Limb (tissue), 2 donors: ENCODE results near the gene RASA1.
A peak's percentile ranks its signal among the peaks of the same experiment; 100 is the strongest.

Source experiments
- DNase-seq, 2 donors: peaks; one replicate each; pipeline ENCODE4 v3.0.0-alpha.2; 2016; ENCODE audit errors: extremely low spot score in 2 of 2

RASA1 gene

DNA sequence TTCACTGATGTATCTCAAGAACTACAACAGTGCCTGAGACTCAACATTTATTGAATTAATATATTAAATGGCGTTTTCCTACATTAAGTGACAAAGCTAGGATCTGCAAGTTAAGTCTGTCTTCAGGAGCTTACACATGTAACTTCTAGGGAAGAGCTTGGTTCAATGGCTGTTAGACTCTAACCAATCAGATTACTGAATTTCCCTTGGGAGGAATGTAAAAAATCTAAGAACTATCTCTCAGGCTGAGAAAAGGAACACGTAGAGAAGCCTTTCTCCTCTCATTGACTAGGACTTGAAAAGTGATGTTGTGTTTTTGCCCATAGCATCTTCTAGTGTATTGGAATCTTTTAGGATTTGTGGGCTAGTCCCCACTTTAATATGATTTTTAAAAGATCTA is 91.4 kb downstream of the RASA1 start:
- DNase-seq: no peak

DNA sequence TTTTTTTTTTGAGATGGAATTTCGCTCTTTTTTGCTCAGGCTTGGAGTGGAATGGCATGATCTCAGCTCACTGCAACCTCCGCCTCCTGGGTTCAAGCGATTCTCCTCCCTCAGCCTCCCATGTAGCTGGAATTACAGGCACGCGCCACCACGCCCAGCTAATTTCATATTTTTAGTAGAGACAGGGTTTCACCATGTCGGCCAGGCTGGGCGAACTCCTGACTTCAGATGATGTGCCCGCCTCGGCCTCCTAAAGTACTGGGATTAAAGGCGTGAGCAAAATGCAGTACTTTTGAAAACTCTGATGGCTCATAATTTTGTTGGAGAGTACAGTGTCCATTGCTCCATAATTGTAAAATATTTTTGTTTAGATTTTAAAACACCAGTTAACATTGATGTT is 92.4 kb downstream of the RASA1 start:
- DNase-seq: no peak

DNA sequence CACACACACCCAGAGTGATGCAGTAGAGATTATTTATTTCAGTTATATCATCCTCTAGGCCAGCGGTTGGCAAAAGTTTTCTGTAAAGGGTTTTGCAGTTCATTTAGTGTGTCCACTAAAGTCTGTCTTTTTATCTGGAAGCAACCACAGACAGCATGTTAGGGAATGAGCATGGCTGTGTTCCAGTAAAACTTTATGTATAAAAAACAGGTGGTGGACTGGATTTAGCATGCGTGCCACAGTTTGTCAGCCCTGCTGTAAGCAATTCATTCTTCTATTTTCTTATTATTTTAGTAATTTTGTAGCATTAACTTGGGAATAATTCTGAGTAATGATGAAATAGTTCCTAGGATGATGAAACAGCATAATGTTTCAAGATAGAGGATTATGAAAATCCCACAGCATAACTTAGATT is 93.4 kb downstream of the RASA1 start:
- DNase-seq: no peak

DNA sequence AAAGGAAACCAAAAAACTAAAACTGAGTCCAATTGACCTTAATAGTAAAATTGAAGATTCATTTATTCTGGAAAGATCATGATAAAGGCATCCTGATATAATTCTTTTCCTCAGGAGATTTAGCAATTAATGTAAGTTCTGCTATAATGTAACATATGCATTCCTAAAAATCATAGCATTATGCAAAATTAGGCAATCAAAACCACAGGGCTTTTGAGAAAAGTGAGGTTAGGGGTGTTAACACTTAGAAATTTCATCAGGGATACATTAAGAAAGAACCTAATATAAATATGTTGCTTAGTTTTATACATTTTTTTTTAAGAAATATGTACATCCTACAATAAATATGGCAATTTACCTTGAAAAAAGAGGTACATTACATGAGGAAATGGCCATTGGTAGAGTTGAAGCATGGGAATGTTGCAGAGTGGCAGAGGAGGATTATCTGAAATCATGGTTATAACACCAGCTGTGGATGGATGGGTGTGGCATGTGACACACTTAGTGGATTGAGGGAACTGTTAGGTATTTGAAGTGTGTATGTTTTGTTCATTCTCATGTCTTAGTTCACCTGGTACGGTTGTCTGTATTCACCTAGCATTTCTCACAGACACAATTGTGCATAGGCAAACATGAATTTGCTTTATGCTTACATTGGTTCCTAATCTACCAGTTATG is 94.0 kb downstream of the RASA1 start:
- no peak for DNase-seq

DNA sequence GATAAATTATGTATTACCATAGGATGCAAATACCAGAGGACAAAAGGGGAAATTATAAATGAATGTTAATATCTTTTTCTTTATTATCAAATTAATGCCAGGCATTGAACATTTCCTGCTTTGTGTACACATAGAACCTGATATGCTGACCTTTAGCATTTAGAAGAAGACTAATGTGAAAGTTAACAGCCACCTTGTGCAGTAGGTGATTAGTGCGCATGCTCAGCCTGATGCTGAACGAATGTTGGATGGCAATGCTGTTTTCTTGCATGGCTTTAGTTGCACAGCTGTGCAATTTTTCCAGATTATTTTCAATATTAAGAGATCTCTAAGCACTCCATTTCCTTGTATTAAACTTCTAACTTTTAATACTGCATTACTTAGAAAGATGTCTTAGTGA is 99.6 kb downstream of the RASA1 start:
- DNase-seq: no peak

DNA sequence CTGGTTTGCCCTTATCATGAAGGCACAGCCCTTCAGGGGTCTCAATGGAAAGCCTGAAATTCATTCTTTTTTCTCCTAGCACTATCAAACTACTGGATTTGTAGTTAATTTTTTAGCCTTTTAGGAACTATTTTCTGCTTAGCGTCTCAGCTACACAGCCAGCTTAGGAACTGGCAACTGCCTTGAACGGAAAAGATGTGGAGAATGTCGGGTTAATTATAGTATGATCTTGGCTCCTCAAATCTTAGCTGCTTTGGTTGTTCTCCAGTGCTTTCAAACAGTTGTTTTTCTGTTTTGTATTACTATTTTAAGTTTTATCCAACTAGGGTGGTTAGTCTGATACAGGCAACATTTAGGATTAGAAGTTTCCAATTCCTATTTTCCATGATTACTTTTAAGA is 100.9 kb downstream of the RASA1 start:
- DNase-seq: no peak

DNA sequence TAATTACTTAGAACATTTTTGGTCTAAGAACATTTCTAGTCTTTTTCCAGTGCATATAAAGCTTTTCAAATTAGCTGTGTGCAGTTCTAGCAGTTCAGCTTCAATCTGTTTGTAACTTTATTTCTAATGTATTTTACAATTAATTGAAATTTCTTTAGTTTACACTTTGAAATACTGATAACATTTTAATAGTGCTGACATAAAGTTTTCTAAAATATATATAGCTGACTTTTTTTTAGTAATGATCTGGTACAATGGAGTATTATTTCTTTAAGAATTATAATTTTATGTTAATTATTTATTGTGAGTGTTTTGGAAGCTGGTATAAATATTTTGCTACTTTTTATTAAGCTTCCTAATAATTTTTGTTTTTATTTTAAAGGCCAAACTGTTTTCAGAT is 101.7 kb downstream of the RASA1 start:
- DNase-seq: no peak

DNA sequence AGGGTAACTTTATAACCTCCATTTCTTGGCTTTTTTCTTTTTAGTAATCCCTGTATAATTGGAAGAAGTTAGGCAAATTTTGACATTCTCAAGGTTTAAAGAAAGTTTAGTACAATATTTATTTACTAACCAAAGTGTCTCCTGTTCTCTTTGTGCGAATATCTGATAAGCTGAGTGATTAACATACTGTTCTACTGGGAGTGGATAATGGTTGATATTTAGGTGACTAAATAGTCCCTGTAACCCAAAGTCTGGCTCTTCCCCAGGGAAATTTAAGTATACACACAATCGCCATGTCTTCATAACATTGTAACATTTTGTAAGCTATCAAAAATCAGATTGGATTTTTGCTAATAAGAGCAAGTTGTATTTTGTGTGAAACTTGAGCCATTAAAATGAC is 105.0 kb downstream of the RASA1 start:
- DNase-seq: no peak

DNA sequence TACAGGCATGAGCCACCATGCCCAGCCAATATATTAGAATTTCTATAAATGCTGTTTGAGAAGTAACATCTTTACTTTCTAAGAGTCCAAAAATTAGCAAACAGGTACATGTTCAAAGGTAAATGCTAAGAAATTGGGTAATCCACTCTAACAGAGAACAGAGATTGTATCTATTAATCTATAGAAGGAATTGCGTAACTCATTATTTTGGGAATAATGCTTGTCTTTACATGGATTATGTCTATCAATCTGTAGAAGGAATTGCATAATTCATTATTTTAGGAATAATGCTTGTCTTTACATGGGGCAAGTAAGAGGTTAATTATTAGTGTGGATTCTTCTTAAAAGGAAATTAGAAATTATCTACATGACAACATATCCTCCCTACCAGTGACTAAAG is 114.5 kb downstream of the RASA1 start:
- DNase-seq: no peak

DNA sequence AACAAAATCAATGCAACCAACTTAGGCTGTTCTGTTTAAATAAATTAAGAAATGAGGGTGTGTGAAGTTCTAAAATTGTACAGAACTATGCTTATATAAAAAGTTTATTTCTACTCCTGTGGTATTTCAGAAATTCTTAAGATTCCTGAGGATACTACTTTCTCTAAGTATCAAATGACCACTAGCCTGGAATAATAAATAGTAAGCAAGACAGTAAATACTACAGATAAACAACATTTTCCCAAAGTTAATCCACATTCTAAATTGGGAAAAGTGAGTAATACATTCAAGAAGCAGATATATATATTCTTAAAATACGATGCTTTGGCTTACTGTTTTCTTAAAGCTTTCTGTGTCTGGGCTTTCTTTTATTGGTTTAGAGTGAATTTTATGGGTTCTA is 115.5 kb downstream of the RASA1 start:
- DNase-seq: no peak

DNA sequence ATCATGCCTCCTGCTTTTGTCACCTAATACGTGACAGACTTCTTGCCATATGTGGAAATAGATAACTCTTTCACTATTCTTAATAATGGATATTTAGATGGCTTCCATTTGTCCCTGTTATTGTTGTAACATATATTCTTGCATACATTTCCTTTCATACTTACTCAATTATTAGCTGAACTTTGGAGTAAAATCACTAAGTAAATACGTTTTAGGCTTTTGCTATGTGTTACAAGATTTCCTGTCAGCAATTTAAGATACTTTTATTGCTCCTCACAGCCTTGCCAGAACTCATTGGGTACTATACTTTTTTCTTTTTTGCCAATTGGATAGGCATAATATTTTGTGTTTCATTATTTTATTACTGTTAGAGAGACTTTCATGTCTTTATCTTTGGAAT is 118.1 kb downstream of the RASA1 start:
- no peak for DNase-seq

DNA sequence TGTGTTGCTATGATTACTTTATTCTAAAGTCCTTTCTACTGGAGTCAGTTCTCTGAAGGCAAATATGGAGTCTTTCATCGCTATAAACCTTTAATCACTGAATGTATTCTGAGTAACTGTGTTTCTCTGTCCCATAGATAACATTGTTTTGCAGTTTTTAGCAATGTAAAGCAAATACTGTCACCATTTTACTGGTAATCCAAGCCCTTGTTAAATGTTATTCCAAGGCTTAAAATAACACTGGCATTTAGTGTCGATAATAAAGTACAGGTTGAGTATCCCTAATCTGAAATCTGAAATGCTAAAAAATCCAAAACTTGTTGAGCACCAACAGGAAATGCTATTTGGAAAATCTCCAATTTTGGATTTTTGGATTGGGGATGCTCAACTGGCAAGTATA is 120.4 kb downstream of the RASA1 start:
- DNase-seq: no peak

DNA sequence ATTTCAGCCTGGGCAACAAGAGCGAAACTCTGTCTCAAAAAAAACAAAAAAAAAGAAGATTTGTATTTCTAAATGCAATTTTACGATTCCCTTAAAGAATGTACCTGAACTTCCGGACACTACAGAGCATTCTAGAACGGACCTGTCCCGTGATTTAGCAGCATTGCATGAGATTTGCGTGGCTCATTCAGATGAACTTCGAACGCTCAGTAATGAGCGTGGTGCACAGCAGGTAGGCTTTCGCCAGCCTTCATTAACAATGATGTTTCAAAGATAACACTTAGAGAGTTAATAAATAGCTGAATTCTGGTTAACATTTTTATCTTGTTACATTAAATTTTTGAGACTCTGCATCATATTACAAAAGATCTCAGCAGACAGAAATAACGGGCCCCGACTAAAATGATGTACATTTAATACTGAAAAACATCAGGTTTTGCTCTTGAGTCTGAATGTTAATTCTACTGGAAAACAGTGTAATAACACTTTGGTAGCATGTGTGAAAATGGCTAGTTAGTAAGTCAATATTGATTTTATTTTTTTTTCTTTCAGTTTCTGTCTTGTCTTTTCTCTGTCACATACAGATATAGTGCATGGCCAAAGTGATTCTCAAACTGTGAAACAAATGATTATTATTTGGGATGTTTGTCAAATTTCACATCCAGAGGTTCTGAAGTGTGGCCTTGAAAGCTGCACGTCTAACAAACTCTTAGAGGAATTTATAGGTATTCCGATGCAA is 121.8 kb downstream of the RASA1 start:
- DNase-seq: no peak

DNA sequence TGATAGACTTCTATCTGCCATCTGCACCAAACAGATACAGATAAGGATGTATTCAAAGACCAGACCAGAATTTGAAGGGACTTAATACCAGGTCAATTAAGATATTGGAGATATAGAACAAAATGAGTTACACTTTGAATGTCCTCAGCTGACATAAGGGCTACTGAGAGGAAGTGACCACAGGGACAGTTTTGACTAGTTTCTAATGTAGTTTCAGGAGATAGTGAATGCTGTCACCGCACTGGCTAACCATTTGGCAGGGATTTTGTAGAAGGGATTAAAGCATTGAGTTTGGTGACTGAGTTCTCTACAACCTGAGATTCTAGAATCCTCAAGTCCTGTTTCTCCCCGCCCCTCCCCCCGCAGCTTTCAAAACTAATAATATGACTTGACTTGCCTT is 122.4 kb downstream of the RASA1 start:
- DNase-seq: no peak

DNA sequence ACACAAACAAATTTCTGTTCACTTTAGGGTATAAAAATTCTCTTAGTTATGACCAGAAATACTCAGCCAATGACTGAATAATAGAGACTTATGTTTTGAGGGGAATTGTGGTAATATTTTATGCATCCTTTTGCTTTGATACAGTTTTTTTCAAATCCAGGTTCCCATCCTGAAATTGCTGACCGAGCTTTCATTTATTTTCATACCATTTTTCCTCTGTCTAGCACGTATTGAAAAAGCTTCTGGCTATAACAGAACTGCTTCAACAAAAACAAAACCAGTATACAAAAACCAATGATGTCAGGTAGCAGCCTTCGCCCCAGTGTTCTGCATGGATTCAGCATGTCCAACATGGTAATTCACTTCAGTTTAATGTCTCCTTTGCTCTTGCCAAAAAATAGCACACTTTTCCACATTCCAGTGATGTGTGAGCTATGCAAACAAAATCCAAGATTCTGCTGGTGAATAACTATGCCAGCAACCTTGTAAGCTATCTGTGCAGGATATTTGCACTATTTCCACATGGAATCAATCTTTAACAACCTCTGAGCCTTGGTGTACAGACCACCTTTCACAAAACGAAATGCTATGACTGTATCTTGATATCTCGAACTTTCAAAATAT is 123.0 kb downstream of the RASA1 start:
- DNase-seq: peak in 1 of 2 donors; percentile 11

DNA sequence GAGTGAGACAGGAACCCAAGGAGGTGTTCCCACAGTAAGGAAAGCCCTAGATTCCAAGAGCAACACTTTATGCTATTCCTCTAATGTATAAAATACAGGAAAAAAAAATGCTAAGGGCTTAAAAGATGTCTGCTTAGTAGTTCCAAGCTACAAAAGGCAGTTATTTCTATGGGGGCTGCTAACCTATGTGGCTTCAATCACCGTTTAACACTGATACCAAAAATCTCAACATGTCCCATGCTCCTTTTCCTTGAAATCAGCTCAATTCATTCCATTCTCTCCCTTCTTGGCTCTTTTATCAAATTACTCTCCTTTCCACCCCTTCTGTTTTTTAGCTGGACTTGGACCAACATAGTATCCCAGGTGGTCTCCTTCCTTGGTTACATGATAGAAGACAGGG is 124.5 kb downstream of the RASA1 start:
- no peak for DNase-seq

DNA sequence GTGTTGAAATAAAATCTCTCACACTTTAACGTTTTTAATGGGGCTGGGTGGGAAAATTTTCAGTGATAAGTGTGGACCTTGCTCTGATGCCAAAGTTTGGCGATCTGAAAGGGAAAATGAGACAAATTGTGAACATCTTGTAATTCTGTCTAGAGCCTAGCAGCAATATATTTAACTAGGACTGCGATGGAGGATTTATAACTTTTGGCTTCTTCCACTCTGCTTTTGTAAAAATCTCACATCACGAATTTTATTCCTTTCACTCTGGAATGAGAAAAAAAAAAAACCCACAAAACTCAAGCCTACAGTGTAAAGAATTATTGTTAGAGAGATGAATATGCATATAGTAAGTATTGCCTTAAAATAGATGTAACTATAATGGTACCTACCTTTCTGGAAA is 125.1 kb downstream of the RASA1 start:
- no peak for DNase-seq

DNA sequence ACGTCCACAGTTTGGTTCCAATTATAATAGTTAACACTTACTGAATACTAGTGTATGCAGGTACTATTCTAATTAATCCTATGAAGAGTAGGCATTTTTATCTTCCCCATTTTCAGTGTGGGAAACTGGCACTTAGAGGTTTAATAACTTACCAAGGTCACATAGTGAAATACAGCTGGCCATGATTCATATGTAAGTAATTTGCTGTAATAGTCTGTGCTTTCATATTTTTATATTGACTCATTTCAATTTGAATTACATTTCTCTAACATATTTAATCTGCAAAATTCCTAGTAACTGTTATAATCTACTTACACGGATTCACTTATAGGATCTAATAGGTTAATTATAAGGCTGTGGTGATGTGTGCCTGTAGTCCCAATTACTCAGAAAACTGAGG is 125.6 kb downstream of the RASA1 start:
- DNase-seq: no peak

DNA sequence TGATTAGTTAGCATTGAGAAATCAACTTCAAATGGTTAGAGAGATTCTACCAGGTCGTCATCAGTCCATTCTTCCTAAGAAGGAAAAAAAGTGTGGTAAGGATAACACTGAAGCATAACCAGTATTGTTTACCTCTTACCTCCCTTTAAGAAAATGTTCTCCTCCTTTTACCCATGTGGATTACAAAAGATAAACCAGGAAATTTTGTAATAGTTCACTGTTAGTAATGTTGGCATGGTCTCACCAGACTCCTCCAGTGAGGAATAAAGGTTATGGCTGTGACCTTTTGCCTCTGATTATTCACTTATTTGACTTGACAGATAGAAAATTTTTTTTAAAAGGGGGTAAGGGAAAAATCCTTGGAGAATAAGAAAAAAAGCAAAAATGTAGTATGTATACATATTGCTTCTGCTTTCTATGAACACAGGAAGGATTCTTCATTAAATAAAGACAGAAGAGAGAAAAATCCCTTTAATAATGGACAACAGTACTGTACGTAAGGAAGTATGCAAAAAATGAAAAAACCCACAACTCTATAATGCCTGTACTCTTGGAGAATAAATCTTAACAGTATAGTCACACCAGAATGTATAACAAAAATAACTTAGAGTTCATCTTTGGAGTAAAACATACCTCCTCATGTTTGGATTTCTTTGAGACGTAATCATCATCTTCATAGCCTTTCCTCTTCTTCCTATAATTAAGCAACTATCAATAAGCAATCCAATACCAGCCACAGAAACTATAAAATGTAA is 126.9 kb downstream of the RASA1 start:
- DNase-seq: no peak

DNA sequence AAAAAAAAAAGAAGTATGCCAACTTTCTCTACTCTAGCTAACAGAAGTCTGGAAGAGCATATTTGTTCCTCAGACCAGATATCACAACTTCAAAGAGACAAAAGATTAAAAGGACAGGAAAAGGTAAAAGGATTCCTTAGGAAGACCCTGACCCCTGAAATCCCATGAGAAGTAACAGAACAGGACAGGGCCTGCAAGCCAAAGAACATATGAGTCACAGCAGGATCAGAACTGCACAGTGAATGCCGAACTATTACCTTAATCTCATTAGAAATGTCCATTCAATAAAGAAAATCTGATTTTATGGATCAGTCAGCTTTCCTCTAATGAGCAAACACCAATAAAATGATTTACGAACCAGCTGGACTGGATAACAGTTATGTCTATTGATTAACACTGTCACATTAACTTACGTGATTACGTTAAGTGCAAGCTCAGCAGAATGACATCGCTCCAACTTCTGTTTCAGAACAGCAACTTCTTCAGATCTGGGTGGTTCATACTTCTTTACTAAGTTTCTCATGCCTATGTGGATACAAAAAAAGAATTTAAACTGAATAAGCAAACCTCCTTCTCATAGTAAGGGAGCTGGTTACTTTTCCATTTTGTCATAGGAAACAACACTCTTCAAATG is 131.4 kb downstream of the RASA1 start:
- DNase-seq: no peak

DNA sequence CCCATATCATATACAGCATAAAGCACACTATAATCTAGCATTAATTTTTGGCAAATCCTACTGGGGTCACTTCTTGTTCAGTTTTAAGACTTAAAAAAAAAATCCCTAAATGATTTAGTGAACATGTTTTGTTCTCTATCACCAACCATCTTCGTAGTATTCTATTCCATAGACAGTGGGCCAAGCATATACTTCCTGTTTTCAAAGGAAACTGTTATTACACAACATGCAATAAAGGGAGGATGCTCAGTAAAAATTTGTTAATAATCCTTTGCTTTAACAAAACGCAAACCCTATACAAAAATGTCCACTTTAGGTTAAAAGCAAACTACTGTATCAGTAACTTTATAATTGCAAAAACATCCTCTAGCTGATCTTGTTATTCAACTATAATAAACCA is 132.0 kb downstream of the RASA1 start:
- DNase-seq: no peak
